ENCODE results near the gene C1RL.

The C1RL gene

GRCh38 chr12:7108796-7109571 lies at the start of gene C1RL:
TSS of gene C1RL (minus strand) at chr12:7109214. CDS start at chr12:7109180, 34 bp downstream.
- DNase-seq, result peak; percentile 77

DNA sequence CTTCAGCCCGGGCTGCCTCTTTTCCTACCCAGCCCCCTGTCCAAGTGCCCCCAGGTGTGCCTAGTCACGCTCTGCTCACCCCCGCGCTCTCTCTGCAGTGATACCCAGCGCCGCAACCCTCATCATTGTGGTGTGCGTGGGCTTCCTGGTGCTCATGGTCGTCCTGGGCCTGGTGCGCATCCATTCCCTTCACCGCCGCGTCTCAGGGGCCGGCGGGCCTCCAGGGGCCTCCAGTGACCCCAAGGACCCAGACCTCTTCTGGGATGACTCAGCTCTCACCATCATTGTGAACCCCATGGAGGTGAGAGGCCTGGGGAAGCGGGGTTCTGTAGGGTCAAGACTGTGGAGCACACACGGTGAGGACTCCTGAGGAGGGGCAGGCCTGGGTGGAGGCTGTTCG lies 48.4 kb upstream of the C1RL start:
- DNase-seq, result no peak

DNA sequence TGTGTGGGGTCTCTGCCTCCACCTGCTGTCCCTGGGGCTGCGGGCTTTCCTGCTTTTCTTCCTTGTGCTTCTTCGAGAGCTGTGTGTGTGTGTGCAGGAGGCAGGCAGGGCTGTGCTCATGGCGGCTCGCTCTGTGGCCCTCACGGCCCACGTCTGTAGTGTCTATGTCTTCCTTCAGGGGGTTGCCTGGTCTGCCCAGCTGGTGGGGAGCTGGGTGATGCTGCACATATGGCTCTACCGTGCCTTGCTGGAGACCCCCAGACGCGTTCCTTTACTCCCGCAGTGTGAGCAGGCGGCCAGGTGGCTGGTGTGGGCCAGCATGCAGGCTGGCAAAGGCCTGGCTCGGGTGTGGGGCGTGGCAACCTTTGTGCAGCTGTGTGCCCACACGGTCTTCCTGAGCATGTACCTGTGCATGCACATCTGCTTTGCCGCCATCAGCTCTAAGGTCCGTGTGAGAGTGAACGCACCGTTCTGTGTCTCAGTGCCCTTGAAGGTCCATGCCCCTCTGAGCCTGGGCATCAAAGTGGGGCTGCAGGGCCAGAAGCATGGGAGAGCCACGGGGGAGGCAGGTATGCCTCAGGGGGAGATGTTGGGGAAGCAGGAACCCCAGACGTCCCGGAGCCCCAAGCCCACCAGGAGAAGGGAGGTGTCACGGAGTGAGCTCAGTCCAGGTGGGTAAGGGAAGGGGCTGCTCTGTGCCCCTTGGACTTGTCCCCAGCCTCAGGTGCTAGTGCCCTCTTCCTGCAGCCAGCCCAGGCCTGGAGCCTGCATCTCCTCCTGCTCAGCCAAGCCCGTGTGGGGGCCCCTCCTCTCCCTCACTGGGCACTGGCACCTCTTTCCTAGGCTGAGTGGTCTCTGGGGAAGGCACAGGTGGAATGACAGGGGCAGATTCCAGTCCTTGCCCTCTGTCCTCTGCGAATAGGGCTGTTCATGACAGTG lies 47.5 kb upstream of the C1RL start:
- no peak for DNase-seq

DNA sequence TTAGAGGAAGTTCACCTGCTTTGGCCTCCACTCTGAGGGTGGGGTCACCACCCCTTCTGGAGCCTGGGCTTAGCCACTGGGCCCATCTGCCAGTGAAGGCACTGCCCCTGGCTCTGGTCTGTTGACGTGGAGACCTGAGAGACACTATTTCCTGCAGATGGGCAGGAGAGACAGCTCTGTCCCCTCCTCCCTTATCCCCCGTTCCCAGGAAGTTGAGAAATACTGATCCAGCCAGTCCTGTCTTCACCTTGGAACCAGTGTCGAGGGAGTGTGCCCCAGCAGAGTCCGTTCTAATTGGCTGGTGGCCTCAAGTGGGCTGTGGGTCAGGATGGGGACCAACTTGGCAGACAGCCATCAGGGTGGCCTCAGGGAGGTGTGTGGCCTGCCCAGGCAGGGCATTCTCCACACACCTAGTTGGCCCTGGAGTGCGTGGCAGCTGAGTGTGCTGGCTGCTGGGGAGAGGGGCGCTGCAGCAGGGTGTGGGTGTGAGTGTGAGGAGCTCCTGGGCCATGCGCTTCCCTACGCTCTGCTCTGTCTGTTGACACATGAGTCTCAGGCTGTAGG lies 46.5 kb upstream of the C1RL start:
- no peak for DNase-seq

- DNase-seq, result no peak
These were observed 46.0 kb upstream of the C1RL start for GRCh38 chr12:7154901-7155470.

GRCh38 chr12:7154042-7154441 lies 45.0 kb upstream of the C1RL start:
- DNase-seq, result no peak

DNA sequence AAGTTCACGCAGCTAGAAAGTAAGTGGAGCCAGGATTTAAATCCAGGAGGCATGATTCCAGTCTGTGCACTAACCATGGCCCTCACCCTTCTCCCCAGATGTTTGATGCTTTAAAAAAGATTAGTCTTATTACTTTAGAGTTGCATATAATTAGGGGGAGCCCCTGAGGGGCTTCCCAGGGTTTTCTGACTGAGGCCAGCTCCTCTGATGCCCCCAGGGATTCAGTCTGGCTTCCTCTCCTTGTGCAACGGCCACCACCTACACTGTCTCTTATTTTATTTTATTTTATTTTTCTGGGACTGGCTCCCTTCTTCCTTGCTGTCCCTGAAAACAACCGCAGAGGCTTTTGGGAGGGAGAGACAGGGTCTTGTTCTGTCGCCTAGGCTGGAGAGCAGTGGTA lies 43.8 kb upstream of the C1RL start:
- DNase-seq, result no peak

- no peak for DNase-seq
These were observed 42.5 kb upstream of the C1RL start for GRCh38 chr12:7151532-7151931.

DNA sequence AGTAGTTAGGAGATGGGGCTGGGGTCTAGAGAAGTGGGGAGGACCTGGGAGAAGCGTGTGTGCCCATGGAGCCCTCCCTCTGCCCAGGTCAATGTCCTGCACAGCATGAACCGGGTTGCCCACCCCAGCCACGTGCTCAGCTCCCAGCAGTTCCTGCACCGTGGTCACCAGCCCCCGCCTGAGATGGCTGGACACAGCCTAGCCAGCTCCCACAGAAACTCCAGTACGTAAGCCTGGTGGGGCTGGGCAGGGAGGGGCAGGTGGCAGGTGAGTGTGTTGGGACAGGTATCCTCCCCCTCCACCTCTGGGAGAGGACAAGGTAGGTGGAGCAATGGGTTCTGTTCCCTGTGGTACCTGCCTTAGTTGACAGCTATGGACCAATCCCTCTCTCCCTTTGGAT lies 41.8 kb upstream of the C1RL start:
- no peak for DNase-seq

GRCh38 chr12:7150356-7150755 lies 41.3 kb upstream of the C1RL start:
- no peak for DNase-seq

DNA sequence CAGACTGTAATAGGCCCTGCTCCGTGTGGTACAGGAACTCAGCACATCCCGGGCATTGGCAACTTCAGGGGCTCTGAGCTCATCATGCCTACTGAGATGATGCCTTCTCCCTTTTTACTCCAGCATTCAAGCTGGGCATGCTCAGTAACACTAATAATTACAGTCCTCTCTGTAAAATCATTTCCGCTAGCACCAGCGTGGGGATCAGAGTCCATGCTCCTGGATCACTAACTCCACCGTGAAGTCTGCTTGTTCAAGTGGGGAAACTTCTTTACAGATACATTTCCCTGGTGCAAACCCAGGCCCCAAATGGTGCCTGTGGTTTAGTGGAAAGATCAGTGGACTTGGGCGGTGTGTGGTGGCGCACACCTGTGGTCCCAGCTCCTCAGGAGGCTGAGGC lies 37.9 kb upstream of the C1RL start:
- DNase-seq, result no peak

DNA sequence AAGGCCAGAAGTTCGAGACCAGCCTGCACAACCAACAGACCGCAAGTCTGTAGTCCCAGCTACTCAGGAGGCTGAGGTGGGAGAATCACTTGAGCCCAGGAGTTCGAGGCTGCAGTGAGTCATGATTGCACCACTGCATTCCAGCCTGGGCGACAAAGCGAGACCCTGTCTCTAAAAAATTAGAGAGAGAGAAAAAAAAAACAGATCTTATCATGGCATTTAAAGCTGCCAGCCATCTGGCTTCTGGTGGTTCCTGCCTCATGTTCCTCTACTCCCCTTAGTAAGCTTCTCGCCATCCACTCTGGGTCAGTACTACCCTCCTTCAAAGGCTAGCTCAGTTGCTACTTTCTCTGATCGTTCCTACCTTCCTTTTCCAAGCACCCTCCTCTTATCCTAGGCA lies 37.2 kb upstream of the C1RL start:
- DNase-seq, result no peak

DNA sequence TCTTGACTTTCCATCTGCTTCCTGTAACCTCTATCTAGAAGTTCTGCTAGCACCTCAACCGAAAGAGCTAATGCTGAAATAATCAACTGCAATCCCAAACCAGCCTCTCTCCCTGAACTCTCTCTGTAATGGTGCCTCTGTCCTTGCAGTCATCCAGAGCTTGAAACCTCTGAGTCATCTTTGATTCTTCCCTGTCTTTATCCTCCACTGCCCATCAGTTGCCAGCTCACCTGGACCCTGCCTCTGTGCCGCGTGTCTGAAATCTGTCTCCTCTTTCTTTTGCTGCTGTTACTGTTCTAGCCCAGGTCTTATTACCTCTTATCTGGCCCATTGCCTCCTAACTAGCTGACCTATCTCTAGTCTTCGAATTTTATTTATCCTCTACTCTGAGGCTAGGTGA lies 36.7 kb upstream of the C1RL start:
- no peak for DNase-seq

- peak in 1 of 2 donors; percentile 43 for DNase-seq
These were observed 35.6 kb upstream of the C1RL start for GRCh38 chr12:7144414-7145120.

GRCh38 chr12:7143564-7143963 lies 34.5 kb upstream of the C1RL start:
- DNase-seq, result no peak

GRCh38 chr12:7142809-7143465 lies 33.9 kb upstream of the C1RL start:
- DNase-seq, result no peak

- peak; percentile 2 to 79 for DNase-seq
These were observed 33.1 kb upstream of the C1RL start for GRCh38 chr12:7142056-7142644.

DNA sequence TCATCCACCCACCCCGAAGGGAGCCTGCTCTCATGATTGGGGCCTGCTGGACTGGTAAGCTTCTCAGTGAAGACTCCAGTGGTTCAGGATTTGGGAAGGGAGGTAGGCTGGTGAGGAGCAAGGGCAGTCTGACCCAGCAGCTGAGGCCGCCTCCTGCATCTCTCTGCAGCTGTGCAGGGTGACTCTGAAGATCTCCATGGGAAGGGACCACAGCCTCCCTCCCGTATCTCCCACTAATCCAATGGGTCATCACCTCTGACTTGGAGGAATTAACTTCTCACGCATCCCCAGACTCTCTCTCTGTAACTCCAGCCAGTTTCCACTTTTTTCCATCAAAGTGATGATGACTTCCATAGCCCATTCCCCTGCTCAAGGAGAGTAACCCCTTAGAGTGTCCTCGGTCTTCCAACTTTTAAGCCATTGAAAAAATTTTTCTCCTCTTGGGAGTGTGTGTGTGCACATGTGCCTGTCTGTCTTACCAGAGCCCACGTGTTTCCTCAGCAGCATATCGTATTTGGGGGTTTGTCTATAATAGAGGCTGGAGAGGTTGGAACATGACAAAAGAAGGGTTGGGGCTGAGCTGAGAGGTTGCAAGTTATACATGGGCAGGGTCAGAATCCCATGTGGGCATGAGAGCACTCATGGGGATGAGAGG lies 32.5 kb upstream of the C1RL start:
- no peak for DNase-seq

- no peak for DNase-seq
These were observed 30.2 kb upstream of the C1RL start for GRCh38 chr12:7139200-7139599.

DNA sequence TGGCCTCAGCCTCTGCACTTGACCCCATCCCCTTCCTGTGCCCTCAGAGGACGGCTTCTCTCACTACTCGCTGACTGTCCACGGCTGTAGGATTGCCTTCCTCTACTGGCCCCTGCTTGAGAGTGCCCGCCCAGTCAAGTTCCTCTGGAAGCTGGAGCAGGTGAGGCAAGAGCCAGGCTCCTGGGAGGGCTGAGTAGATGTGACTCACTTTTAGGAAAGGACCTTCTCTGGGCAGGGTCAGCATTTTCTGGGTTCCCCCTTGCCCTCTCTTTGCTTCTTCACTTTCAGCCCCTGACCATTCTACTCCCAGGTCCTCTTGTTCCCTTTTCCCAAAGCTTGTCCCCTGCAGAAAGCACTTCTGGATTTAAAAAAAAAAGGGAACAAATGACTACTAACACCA lies 28.9 kb upstream of the C1RL start:
- no peak for DNase-seq

DNA sequence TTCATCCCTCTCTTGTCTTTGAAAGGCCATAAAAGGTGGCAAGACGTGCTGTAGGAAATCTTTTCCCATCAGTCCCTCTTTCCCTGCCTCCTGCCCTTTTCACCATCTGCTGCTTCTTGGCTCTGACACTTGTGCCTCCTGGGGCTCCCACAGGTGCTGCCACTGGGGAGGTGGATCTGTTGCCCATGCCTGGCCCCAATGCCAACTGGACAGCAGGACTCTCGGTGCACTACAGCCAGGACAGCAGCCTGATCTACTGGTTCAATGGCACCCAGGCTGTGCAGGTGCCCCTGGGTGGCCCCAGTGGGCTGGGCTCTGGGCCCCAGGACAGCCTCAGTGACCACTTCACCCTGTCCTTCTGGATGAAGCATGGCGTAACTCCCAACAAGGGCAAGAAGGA lies 27.7 kb upstream of the C1RL start:
- no peak for DNase-seq
